SH-SY5Y (cell line): ENCODE measurements around the gene CTAG1A.

Experiments
- GATA2 ChIP-seq: IDR thresholded peaks from 2 replicates; pipeline ENCODE4 v1.6.1; 2011; ENCODE audit warnings: mild to moderate bottlenecking, low read depth, low read length
- GATA3 ChIP-seq: IDR thresholded peaks from 2 replicates; pipeline ENCODE4 v1.6.1; 2011; ENCODE audit warnings: low read depth, mild to moderate bottlenecking, low read length, moderate library complexity

CTAG1A gene

GRCh38 chrX:154593201-154593600 is 8.3 kb downstream of the CTAG1A start:
- no peak for TF ChIP-seq GATA3
- no peak for TF ChIP-seq GATA2

DNA sequence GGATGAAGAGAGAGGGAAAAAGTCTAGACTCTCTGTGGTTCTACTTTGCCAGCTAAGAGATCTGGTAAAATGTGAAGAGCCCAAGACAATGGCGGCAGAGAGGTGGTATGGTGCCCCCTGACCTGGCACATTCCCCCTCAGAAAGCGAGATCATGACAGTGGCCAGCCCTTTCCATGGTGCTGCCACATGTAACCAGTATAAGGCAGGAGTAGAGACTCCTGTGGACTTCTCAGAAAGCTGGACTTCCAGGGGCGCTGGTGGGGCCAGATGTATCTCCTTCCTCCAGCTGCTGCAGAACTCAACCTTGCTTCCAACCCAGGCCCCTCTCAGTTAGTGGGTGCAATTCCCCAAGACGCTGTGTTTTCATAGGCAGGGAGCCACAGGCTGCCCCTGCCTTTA is 9.6 kb downstream of the CTAG1A start:
- TF ChIP-seq GATA3: no peak
- TF ChIP-seq GATA2: no peak

DNA sequence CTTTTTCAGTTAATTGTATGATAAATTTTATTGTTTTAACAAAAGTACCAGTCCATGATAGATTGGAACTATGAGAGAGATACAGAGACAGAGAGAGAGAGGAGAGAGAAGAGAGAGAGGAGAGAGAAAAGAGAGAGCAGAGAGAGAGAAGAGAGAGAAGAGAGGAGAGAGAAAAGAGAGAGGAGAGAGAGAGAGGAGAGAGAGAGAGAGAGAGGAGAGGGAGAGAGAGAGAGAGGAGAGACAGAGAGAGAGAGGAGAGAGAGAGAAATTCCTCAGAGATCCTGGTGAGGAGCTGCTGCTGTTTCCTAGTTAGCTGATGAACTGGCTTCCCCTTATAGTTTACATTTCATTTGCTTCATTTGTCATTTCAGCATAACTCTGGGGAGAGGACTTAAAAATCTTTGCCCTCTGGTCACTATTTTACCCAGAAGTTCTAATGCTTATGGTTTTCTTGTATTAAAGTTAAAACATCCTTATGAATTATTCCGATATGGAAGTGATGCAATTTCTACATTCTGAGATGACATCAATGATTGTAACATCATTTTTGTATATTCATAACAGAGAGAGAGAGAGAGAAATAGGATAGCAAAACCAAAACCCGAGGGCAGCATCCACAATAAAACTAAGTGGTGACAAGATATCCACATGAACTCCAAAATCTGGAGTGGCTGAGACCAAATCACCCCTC is 10.8 kb downstream of the CTAG1A start:
- TF ChIP-seq GATA2 (no peak), GATA3 (no peak)

GRCh38 chrX:154596290-154596929 is 11.5 kb downstream of the CTAG1A start:
- no peak for TF ChIP-seq GATA3
- TF ChIP-seq GATA2: no peak

DNA sequence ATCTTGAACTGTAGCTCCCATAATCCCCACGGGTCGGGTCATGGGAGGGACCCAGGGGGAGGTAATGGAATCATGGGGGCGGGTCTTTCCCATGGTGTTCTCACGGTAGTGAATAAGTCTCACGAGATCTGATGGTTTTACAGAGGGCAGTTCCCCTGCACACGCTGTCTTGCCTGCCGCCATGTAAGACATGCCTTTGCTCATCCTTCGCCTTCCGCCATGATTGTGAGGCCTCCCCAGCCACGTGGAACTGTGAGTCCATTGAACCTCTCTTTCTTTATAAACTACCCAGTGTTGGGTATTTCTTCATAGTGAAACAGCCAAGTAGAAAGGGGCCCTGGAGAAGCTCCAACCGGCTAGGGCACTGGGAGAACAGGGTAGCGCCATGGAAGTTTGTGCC is 12.3 kb downstream of the CTAG1A start:
- TF ChIP-seq GATA3 (no peak), GATA2 (no peak)

GRCh38 chrX:154598656-154599055 is 13.7 kb downstream of the CTAG1A start:
- TF ChIP-seq GATA3 (no peak), GATA2 (no peak)

DNA sequence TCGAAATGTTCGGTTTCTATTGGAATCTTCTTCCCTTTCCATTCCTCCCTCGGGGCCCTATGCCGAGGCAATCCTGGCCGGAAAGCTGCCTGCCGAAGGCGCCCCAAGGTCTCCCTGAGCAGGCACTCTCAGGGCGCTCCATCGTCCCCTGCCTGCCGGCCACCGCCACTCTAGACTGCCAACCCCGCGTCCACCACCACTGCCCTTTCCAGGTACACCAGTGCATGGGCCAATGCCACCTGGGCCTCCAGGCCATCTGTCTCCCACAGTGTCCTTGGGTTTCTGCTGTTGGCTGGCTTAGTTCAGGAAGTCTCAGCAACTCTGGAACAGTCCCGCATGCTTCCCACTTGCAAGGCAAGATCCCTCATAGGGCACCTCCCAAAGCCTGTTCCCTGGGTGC is 14.6 kb downstream of the CTAG1A start:
- no peak for TF ChIP-seq GATA2
- TF ChIP-seq GATA3: no peak

DNA sequence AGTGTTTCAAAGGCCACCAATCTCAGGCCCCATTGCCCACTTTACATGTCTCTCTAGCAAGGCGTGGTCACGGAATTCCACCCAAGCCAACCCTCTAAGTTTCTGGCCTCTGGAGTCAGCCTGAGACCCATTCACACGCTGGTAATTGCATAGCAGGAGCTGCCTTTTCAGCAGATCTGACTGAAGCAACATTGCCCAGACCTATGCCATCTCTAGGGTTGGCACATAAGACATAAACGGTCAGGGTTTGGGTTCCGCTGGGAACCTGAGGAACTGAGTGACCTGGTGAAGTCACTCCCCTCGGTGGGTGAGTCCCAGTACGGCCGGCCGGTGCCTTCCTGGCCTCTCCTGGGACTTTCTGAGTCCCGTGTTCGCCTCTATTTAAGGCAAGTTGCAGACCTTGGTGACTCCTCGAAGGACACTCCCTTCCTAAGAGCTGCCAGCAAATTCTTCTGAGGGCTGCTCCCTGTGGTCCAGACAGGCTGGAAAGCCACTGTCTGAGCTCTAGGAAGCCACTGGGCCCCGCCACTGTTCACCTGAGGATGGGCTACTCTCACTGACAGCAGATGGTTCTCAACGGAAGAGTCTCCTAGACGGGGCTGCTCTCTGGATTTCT is 15.9 kb downstream of the CTAG1A start:
- TF ChIP-seq GATA3: no peak
- TF ChIP-seq GATA2: no peak

GRCh38 chrX:154602226-154602625 is 17.3 kb downstream of the CTAG1A start:
- TF ChIP-seq GATA3 (no peak), GATA2 (no peak)

DNA sequence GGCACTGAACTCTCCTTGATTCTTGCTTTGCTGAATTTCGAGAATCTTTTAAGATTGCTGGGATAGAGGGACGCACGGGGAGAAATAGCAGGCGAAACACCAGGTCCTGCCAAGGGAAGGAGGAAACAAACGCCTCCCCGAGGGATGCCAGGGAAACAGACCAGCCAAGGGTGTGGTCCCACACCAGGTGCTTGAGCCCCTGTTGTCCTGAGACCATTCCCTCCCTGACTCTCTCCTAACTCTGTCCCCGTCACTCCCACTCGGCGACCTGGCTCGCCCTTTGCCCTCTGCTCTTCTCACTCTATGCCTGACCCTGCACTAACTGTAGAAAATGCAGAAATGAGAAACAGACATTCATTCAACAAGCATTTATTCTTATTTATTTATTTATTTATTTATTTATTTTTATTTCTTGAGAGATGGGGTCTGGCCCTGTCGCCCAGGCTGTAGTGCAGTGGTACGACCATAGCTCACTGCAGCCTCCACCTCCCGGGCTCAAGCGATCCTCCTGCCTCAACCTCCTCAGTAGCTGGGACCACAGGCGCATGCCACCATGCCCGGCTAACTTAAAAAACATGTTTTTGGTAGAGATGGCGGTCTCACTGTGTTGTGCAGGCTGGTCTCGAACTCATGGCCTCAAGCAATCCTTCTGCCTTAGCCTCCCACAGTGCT is 18.0 kb downstream of the CTAG1A start:
- no peak for TF ChIP-seq GATA3
- no peak for TF ChIP-seq GATA2

- TF ChIP-seq GATA3: no peak
- TF ChIP-seq GATA2: no peak
Observed at GRCh38 chrX:154603438-154604430, 18.8 kb downstream of the CTAG1A start.

- TF ChIP-seq GATA3: no peak
- no peak for TF ChIP-seq GATA2
Observed at GRCh38 chrX:154605566-154605965, 20.6 kb downstream of the CTAG1A start.

DNA sequence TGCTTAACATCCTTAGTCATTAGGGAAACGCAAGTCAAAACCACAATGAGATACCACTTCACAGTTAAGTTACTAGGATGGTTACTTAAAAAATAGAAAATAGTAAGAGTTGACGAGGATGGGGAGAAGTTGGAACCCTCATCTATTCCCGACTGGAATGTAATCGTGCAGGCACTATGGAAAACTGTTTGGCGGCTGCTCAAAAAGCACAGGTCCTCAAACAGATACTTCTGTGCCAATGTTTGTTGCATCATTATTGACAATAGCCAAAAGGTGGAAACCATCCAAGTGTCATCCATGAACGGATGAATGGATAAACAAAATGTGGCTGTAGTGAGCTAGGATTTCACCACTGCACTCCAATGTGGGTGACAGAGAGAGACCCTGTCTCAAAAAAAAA is 22.4 kb downstream of the CTAG1A start:
- TF ChIP-seq GATA3: no peak
- TF ChIP-seq GATA2: no peak
